NOMO-1 treated with DMSO at 0.1 percent for 48 hours (cell line): ENCODE results near the gene ARHGEF37.
"Not testable (repeated sequence)": the region's sequence is repeated elsewhere in the genome, so short reads cannot be mapped to it uniquely, and the experiment has no call there.

ENCODE experiments used
- DNase-seq: peaks from one replicate; lab custom pipeline; 2025; ENCODE audit not compliant: unreplicated experiment; lab: John Stamatoyannopoulos, UW

ARHGEF37 gene

DNA sequence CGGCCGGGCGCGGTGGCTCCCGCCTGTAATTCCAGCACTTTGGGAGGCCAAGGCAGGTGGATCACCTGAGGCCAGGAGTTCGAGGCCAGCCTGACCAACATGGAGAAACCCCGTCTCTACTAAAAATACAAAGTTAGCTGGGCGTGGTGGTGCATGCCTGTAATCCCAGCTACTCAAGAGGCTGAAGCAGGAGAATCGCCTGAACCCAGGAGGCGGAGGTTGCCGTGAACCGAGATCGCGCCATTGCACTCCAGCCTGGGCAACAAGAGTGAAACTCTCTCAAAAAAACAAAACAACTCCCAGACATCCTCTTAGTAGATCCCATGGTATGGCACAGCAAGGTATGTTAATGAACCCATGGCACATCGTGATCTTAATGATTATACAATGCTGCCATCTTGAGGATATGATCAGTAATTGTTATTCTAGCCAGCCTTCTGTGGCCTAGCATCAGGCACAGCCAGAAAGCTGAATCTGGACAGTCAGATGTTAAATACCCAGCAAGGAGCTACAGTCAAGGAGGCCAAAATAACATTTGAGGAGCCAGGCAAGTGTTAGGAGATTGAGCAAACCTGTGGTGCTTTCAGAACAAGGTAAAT lies 16.7 kb upstream of the ARHGEF37 start:
- DNase-seq = peak; percentile 76

DNA sequence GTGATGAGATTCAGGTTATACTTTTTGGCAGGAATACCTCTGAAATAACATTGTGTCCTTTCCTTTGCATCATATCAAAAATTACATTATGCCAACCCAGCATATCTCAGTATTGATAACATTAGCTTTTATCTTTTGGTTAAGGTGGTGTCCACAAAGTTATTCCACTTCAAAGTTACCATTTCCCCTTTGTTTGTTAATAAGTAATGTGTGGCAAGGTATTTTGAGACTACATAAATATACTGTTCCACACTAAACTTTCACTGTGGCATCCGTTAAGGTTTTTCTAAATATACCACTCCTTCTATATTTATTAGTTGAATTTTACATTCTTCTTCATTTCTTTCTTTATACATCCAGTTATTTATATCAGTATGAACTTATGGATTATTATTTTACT lies 14.1 kb upstream of the ARHGEF37 start:
- no peak for DNase-seq

DNA sequence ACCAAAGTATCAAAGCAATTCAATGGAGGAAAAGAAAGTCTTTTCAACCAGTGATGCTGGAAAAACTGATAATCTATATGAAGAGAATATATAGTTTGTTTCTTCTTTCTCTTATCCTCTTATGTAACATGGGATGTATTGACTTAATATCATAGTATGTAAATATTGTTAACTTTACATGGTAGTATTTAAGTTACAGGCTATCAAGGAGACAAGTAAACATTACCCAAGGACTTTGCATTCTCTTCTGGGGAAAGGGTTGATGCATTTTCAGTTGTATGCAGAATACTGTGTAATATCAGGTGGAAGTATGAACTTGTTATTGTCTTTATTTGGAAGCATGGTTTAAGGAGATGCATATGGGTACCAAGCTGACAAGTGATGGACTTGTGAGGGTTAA lies 9.1 kb upstream of the ARHGEF37 start:
- no peak for DNase-seq

DNA sequence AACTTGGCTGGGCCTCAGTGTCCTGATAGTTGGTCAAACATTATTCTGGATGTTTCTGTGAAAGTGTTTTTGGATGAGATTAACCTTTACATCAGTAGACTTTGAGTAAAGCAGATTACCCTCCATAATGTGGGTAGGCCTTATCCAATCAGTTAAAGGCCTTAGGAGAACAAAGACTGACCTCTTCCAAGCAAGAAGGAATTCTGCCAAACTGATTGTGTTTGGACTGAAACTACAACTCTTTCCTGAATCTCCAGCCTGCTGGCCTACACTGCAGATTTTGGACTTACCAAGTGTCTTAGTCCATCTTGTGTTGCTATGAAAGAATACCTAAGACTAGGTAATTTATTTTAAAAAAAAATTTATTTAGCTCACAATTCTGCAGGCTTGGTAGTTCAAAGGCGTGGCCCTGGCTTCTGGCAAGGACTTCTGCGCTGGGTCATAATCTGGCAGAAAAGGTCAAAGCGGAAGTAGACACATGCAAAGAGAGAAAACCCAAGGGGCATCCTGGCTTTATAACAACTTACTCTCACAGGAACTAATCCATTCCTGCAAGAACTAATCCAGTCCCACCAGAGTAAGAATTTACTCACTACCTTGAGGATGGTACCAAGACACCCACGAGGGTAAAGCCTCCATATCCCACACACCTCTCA lies 8.6 kb upstream of the ARHGEF37 start:
- no peak for DNase-seq

DNA sequence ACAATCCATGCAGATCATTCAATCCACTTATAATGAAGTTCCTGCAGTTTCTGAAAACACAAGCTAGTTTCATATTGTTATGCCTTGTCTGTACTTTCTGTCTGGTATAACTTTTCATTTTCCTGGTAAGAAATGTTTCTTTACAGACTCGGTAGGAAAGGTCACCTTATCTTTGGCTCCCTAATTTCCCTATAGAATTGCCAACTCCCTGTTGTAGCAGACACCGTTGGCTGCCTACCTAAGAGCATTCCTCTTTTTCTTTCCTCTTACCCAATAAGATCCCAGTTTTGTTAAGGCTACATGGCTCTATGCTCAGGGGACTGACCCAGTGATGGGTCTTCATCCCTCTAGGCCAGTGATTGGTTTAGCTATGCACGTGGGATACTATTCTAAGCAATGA lies 6.2 kb upstream of the ARHGEF37 start:
- no peak for DNase-seq

DNA sequence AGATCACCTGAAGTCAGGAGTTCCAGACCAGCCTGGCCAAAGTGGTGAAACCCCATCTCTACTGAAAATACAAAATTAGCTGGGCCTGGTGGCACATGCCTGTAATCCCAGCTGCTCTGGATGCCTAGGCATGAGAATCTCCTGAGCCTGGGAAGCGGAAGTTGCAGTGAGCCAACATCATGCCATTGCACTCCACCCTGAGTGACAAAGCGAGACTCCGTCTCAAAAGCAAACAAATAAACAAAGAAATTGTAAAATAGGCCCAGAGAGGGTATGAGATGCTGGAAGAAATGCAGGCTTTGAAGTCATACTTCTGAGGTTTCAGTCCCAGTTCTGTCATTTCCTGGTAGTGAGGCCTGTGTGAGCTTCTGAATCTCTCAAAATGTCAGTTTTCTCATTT lies 5.3 kb upstream of the ARHGEF37 start:
- DNase-seq = no peak

DNA sequence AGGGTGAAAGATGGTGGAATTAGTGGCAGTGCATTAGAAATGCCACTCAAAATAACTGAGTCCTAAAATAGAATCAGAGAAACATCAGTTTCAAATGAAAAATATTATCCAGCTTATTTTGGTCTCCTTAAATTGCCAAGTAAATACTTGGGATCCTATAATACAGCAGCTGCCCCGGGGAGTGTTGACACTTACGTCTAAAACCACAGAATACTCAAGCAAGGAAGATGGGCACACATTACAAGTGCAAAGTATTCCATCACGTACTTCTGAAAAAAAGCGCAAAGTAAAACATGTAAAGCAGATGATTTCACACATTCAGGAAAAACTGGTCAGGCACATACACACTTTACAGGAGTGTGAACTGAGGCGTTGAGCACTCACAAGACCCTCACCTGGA lies 2.4 kb upstream of the ARHGEF37 start:
- no peak for DNase-seq

DNA sequence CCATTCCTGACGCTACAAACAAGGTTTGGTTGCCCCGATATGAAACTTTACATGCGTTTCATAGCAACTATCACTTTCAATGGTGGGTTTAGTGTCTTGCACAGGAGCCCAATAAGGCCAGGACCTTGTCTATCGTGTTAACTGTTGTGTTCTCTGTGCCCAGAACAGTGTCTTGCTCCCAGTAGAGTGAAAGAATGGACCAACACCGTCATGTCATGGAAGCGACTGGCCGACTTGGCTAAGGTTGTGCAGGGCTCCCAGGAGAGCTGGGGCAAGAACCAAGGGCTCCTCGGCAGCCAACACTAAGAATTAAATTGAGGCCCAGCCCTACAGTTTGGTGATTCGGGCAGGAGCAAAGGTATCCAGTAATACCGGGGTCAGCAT lies 498 bp upstream of the ARHGEF37 start:
- no peak for DNase-seq

DNA sequence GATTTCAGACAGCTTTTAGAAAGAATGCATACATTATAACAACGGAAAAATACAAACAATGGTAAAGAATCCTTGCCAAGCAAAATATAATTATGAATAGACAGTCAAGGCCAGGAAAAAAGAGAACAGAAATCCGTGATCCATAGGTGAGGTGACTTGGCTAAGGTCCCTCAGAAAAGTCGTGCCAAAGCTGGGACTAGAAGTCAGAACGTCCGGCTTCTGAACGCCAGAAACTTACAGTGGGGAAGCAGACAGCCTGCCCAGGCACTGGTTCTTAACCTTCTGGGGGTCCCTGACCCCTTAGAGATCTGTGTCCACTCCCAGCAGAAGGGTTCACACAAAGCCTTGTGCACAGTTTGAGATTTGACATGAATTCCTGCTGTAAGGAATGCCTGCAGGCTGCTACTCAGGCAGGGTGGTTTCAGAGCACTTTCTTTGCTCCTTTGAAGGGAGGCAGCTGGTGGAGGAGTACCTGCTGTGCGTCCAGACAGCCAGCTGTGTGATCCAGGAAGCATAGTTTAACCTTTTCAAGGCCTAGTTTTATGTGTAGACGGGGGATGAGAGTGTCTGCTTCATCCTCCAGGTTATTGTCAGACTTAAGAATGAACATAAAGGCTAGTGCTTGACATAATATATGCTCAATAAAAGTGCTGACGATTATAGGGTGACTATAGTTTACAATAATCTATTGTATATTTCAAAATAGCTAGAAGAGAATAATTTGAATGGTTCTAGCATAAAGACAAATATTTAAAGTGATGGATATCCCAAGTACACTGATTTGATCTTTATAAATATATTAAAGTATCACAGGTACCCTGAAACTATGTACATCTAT lies 852 bp downstream of the ARHGEF37 start:
- no peak for DNase-seq

DNA sequence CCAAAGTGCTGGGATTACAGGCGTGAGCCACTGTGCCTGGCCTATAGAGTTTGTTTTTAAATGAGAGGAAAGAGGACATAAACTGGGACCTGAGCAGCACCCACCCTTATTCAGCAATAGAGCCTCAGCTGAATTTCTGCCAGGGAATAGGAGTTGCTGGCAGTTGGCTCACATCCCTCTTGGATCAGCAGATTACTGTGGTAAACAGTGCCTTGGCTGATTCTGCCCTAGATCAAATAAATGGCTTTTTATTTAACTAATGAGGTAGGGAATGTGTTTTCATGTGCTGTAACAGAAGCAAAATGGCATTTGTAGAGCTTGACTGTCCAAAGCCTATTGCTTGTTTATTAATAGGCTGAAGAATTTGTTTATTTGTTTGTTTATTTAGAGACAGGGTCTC lies 2.1 kb downstream of the ARHGEF37 start:
- DNase-seq = no peak

DNA sequence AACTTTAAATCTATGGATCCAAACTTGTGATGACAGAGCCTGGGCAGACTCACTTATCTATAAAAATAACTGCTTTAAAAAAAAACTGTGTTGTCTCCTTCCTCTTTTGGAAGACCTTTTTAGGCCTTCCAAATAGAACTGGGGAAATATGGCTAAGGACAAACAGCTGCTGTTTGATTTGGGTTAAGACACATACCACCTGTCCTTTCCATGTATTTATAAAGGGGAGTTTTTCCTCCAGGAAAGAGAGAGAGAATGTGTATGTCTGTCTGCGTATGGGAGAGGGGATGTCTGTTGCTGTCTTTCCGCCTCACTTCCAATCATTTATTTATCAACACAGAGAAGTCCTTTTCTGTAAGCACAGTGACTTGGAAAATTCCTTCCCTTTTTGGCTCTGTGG lies 2.8 kb downstream of the ARHGEF37 start:
- peak; percentile 13 for DNase-seq

DNA sequence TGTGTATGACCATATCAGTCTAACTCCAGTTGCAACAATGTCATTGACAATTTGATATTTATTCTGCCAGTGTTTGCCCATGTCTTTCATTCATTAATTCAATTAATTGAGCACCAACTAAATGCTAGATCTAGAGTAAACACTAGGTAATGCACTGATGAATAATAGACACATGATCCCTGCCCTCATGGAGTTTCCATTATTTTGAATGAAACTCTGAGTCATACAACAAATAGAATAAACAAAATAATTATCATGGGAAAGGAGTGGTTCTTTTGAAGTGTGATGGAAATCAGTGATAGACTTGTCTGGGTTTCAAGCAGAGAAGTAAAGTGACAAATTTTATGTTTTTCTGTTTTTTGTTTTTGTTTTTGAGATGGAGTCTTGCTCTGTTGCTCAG lies 4.6 kb downstream of the ARHGEF37 start:
- DNase-seq = no peak

DNA sequence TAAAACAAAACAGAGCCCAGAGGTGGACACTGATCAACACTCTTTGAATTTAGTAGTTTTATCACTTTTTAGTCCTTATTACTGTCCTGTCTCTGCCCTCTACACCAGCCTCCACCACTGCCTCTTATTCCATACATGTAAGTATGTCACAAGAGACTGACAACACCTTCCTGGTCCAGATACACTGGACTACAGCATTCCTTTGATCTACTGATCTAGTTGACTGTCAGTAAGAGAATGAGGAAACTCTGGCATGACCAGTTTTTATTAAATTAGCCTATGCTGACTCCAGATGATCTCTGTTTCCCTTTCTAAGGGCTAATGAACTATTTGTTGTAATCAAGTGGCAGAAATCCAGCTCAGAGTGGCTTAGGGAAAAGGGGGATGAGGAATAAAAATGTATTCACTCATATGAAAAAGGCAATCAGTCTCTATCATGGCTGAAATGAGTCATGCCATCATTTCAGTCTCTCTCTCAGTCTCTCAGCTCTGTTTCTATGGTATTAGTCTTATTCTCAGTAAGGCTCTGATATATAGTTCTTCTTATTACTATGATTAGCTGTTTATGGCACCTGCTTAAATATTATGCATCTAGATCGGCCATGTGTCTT lies 5.5 kb downstream of the ARHGEF37 start:
- no peak for DNase-seq

DNA sequence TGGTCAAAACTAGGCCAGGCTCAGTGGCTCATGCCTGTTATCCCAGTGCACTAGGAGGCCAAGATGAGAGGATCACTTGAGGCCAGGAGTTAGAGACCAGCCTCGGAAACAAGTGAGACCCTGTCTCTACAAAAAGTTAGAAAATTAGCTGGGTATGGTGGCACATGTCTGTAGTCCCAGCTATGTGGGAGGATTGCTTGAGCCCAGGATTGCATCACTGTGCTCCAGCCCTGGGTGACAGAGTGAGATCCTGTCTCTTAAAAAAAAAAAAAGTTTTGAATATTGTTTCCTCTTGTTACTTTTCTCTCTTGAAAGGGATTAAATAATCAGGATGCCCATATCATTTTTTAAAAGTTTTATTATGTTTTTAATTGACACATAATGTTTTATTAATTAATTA lies 7.6 kb downstream of the ARHGEF37 start:
- DNase-seq = no peak

DNA sequence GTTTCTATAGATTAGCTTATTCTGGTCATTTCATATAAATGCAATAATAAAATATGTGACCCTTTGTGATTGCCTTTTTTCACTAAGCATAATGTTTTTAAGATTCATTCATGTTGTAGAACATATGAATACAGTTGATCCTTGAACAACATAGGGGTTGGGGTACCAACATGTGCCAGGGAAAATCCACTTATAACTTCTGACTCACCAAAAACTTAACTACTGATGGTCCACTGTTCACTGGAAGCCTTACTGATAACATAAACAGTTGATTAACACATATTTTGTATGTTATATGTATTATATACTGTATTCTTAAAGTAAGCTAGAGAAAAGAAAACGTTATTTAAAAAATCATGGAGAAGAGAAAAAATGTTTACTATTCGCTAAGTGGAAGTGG lies 12.1 kb downstream of the ARHGEF37 start:
- DNase-seq = no peak

DNA sequence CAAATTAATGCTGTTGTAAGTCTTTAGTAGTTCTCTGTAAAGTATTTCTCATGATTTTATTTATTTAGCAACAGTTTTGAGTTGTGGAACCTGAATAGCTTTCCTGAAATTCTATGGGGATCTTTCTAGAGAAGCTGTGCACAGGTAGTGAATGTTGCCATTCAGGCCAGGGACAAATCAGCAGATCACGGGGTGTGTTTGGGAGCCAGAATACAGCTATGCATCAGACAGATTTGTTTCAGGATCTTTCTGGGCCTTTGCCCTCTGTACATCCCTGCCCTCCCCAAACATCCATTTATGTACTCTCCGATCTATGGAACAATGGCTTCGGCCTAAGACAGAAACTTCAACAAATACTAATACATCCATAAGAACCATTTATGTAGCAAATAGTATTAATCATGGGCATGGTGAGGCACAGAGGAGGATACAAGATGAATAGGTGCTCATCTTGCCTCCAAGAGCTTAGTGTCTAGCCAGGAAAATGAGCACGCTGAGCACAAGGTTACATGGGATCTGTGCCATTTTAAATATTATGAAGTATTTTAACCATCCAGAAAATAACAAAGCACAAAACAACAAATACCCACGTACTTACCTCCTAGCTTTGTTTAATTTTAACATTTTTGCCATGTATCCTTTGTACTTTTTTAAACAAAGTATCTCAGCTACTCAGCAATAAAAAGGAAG lies 13.1 kb downstream of the ARHGEF37 start:
- DNase-seq = no peak

DNA sequence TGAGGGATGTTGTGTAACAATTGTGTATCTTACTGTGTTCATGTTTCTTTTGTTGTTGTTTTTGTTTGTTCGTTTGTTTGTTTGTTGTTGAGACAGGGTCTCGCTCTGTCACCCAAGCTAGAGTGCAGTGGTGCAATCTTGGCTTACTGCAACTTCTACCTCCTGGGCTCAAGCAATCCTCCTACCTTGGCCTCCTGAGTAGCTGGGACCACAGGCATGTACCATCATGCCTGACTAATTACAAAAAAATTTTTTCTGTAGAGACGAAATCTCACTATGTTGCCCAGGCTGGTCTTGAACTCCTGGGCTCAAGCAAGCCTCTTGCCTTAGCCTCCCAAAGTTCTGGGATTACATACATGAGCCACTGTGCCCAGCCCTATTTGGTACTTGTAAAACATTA lies 13.8 kb downstream of the ARHGEF37 start:
- DNase-seq = not testable (repeated sequence)

DNA sequence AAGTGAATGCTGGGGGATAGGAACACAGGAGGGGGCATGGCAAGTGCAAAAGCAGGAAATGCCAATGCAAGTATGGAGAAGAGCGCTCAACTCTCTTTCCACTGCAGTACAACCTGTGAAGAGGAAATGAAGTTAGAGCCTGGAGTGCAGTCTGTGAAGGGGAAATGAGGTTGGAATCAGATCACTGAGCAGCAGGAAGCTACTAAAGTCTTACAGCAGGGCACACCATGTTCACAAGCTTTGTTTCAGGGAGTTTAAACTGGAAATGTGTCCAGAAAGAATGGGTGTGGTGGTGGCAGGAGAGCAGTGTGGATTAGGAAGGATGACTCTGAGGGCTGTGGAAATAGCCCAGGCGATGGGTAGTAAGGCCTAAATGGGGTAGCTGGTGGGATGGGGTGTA lies 15.4 kb downstream of the ARHGEF37 start:
- no peak for DNase-seq

DNA sequence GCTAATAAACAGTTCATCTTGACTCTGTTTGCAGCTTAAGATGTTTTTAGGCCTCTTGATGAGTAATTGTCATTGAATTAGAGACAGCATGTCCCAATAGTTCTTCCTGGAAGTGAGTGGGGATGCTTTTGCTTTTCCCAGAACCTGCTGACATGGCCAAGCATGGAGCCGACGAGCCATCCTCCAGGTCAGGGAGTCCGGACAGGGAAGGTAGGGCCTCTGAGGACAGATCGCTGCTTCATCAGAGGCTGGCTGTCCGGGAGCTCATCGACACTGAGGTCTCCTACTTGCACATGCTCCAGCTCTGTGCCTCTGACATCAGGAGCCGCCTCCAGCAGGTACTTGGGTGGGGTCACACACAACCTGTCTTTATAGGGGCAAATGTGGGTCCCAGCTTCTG lies 16.3 kb downstream of the ARHGEF37 start:
- no peak for DNase-seq

DNA sequence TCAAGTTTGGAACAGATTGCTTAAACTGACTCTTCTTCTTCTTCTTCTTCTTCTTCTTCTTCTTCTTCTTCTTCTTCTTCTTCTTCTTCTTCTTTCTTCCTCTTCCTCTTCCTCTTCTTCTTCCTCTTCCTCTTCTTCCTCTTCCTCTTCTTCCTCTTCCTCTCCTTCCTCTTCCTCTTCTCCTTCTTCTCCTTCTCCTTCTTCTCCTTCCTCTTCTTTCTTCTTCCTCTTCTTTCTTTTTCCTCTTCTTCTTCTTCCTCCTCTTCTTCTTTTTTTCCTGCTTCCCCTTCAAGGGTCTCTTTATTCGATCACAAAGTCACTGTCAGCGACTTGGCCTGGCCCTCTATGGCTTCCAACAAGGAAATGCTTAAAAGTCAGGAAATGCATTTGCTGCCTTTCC lies 16.9 kb downstream of the ARHGEF37 start:
- DNase-seq = not testable (repeated sequence)

DNA sequence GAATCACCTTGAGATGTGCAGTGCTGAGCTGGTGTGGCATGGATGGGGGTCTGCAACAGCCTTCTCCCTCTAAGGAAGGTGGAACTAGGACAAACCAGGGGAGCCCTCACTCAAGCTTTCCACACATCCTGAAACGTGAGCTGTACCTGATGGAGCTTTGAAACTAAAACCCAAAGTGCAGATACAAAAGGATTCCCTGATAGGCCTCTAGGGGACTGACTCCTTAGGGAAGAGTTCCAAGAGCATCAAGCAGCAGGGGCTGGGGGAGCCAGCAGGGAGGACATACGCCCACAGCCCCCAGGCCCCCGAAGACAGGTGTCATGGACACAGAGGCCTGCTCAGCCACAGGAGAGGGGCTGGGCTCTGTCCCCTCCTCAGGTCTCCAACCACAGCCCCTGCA lies 17.7 kb downstream of the ARHGEF37 start:
- no peak for DNase-seq
